HepG2 (cell line): ENCODE measurements around the gene CAMSAP1. TPM values are rescaled to one million over a fixed set of nuclear protein-coding genes. Genes with fewer than 3 reads are reported as not detected.

Source experiments
- FOXP4 ChIP-seq: sonication (generic); formaldehyde crosslinking; IDR thresholded peaks from 2 replicates; pipeline ENCODE4 v1.4.0; 2020; ENCODE audit warnings: missing genetic modification reagents
- HNF4A ChIP-seq: sonication (generic); formaldehyde crosslinking; IDR thresholded peaks from 2 replicates; pipeline ENCODE4 v1.4.0; 2020; ENCODE audit warnings: missing genetic modification reagents
- IRF1 ChIP-seq: sonication (generic); formaldehyde crosslinking; IDR thresholded peaks from 2 replicates; pipeline ENCODE4 v1.4.0; 2020; ENCODE audit warnings: low read depth, mild to moderate bottlenecking, missing genetic modification reagents
- NRL ChIP-seq: sonication (generic); formaldehyde crosslinking; IDR thresholded peaks from 2 replicates; pipeline ENCODE4 v1.5.0; 2020; ENCODE audit warnings: missing genetic modification reagents, mild to moderate bottlenecking, moderate library complexity, borderline replicate concordance
- STAT5B ChIP-seq: sonication (generic); formaldehyde crosslinking; IDR thresholded peaks from 2 replicates; pipeline ENCODE4 v1.4.0; 2020; ENCODE audit warnings: missing genetic modification reagents
- ZBED4 ChIP-seq: sonication (generic); formaldehyde crosslinking; IDR thresholded peaks from 2 replicates; pipeline ENCODE4 v1.4.0; 2020; ENCODE audit warnings: missing genetic modification reagents, borderline replicate concordance
- ZSCAN5A ChIP-seq: sonication (generic); formaldehyde crosslinking; IDR thresholded peaks from 2 replicates; pipeline ENCODE4 v1.8.0; 2022; ENCODE audit warnings: mild to moderate bottlenecking, missing genetic modification reagents, borderline replicate concordance
- polyA plus RNA-seq, 8 experiments: library from polyadenylated mRNA; depleted of rRNA in 3 of 8; stranded (reverse) in 7 of 8; unstranded in 1 of 8; fragments of >200 nt; fragmentation: Illumina TruSeq in 4 of 8; extraction: Trizol in 4 of 8; gene quantifications; 2 replicates each; pipeline versions ENCODE4 v1.2.1 to v1.2.3, GENCODE V29; 2011 to 2016; ENCODE audit warnings: low read depth in 4 of 8, missing spikeins in 1 of 8, mixed read lengths in 1 of 8; ENCODE audit not compliant: insufficient read depth in 1 of 8
- total RNA-seq, 5 experiments: library from RNA; depleted of rRNA; stranded (reverse); fragments of >200 nt; fragmentation: Illumina TruSeq; extraction: Trizol; gene quantifications; 2 replicates each; pipeline ENCODE4 v1.2.3, GENCODE V29; 2016; ENCODE audit warnings: low read depth in 1 of 5

The CAMSAP1 gene
- total and polyA plus RNA-seq, 2 of the 13 experiments (the other 11 are each of a cell fraction or from before 2014, with no cell fraction given), result 3.8 to 12.4 TPM

- TF ChIP-seq FOXP4 (CRISPR knock-in tag) (no peak), STAT5B (no peak), IRF1 (no peak), HNF4A (no peak), ZBED4 (CRISPR knock-in tag) (no peak), NRL (CRISPR knock-in tag) (no peak), ZSCAN5A (no peak)
Observed at GRCh38 chr9:135840539-135840938, 66.8 kb downstream of the CAMSAP1 start (continued).
